Esophagus squamous epithelium (tissue), 5 donors: ENCODE measurements around the gene CRTAC1. TPM values are rescaled to one million over a fixed set of nuclear protein-coding genes. Genes with fewer than 3 reads are reported as not detected.

Experiments
- DNase-seq: peaks from one replicate; lab custom pipeline; 2025; lab: John Stamatoyannopoulos, UW
- H3K27ac ChIP-seq, 4 donors: fragments of 200-600 bp; sonication (generic); one replicate each; pipeline ENCODE4 v1.5.1; 2016 to 2019; ENCODE audit warnings: mild to moderate bottlenecking in 1 of 4
- H3K27me3 ChIP-seq, 4 donors: fragments of 200-600 bp; sonication (generic); 1 replicate in 3 of 4; 2 replicates in 1 of 4; pipeline versions ENCODE4 v1.5.1 to v1.6.0; 2017 to 2021; ENCODE audit warnings: antibody characterized with exemption in 1 of 4
- H3K36me3 ChIP-seq, 3 donors: fragments of 200-600 bp; sonication (generic); one replicate each; pipeline ENCODE4 v1.5.1; 2016 to 2019
- H3K4me1 ChIP-seq, 3 donors: fragments of 200-600 bp; sonication (generic); one replicate each; pipeline ENCODE4 v1.5.1; 2017 to 2019
- H3K4me3 ChIP-seq, 4 donors: fragments of 200-600 bp; sonication (generic); 1 replicate in 3 of 4; 2 replicates in 1 of 4; pipeline ENCODE4 v1.5.1; 2016 to 2019; ENCODE audit warnings: mild to moderate bottlenecking in 2 of 4, moderate library complexity in 1 of 4
- H3K9me3 ChIP-seq, 3 donors: fragments of 200-600 bp; sonication (generic); one replicate each; pipeline ENCODE4 v1.5.1; 2016 to 2019
- POLR2A ChIP-seq, 4 donors: fragments of 450-650 bp; IDR thresholded peaks; one replicate each; pipeline ENCODE4 v1.6.1; 2017; ENCODE audit warnings: antibody characterized with exemption in 4 of 4, mild to moderate bottlenecking in 4 of 4, moderate library complexity in 3 of 4
- WGBS, 2 donors: methylation state at CpG; one replicate each; pipeline ENCODE4 v1.1.5; 2018; 5-methylcytosine and 5-hydroxymethylcytosine counted together
- intact Hi-C: fragments of 100-400 bp; cut with DNase I; formaldehyde crosslinking; loops from one replicate; pipeline ENCODE4 v1.15.0; 2022
- total RNA-seq, 4 donors: library from RNA; depleted of rRNA; stranded (reverse); fragments of >200 nt; gene quantifications; one replicate each; pipeline ENCODE4 v1.1.0, GENCODE V29; 2016
- TF ChIP-seq, protein P1 (sequence below), 6 experiments: fragments of 450-650 bp in 4 of 6; fragments of 200-600 bp in 2 of 6; sonication (generic) in 2 of 6; IDR thresholded peaks; one replicate each; pipeline ENCODE4 v1.5.1; 2016 to 2019; ENCODE audit warnings: antibody characterized with exemption in 6 of 6, mild to moderate bottlenecking in 4 of 6, moderate library complexity in 4 of 6
- donor health status: DM: yes; HTN: yes; CAD: no.

Gene CRTAC1
- total RNA-seq, 4 donors from 2014 or later, result 0.22 to 10.7 (median 2.5) TPM

DNA sequence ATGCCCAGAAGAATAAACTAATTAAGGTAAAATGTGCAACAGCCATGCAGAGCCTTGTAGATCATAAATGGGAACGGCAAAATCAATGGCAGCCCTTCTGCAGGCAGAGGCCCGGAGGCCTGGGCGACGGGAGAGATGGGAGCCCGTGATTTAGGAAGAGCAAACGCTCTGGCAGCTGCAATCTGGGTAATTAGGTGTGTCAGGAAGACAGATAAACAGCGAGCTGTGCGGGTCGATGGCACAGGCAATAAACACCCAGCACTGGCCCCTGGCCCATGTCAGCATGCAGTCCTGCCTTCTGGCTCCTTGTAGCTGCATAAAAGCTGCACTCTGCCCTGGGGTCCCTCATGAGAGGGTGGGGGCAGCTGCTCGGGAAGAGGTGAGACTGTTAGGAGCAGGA, 102.8 kb downstream of the CRTAC1 start:
- WGBS, 2 donors, result 59 to 61% methylated on average over 5 to 10 of the region's 10 CpGs
- intact Hi-C loops, result no loop called here
- Histone ChIP-seq H3K27me3 (peaks cover 0 to 59% (median 0%) of the 10 kb centered on the region in 4 donors), H3K27ac (no peak overlapping the region), H3K4me1 (no peaks in the 10 kb centered on the region), H3K36me3 (no peaks in the 10 kb centered on the region), H3K9me3 (no peaks in the 10 kb centered on the region), H3K4me3 (no peak overlapping the region)
- TF ChIP-seq, protein P1, sequence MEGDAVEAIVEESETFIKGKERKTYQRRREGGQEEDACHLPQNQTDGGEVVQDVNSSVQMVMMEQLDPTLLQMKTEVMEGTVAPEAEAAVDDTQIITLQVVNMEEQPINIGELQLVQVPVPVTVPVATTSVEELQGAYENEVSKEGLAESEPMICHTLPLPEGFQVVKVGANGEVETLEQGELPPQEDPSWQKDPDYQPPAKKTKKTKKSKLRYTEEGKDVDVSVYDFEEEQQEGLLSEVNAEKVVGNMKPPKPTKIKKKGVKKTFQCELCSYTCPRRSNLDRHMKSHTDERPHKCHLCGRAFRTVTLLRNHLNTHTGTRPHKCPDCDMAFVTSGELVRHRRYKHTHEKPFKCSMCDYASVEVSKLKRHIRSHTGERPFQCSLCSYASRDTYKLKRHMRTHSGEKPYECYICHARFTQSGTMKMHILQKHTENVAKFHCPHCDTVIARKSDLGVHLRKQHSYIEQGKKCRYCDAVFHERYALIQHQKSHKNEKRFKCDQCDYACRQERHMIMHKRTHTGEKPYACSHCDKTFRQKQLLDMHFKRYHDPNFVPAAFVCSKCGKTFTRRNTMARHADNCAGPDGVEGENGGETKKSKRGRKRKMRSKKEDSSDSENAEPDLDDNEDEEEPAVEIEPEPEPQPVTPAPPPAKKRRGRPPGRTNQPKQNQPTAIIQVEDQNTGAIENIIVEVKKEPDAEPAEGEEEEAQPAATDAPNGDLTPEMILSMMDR (IDR thresholded peaks at IDR 0.05), result no peak
- TF ChIP-seq POLR2A (IDR thresholded peaks at IDR 0.05), result no peak
- DNase-seq, result no peak

DNA sequence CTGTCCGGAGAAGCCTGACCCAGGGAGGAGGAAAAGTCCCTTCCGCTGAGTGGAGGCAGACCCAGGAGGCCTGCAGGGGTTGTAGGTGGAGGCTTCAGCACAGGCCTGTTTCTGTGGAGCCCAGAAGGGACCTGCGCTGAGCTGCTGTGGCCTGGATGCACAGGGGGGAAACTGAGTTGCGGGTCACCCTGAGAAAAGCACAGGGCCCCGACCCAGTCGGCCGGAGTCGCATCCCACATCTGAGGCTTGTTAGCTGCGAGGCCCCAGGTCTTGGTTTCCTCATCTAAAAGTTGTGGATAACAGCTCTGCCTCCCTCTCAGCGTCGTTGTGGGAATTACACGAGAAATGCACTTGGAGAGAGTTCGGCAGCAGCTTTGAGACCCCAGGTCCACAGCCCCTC, 104.4 kb downstream of the CRTAC1 start:
- WGBS, 2 donors, result 72 to 90% methylated on average over 2 to 13 of the region's 13 CpGs
- intact Hi-C loops, result no loop called here
- H3K27ac ChIP-seq, result no peak overlapping the region
- H3K36me3 ChIP-seq, result no peaks in the 10 kb centered on the region
- DNase-seq, result no peak
- peaks cover 0 to 74% (median 0%) of the 10 kb centered on the region in 4 donors for H3K27me3 ChIP-seq
- no peak for TF ChIP-seq POLR2A (IDR thresholded peaks at IDR 0.05)
- TF ChIP-seq, protein P1 (IDR thresholded peaks at IDR 0.05), result no peak
- peaks cover 0 to 13% (median 0%) of the 10 kb centered on the region in 3 donors for H3K4me1 ChIP-seq
- no peaks in the 10 kb centered on the region for H3K9me3 ChIP-seq
- H3K4me3 ChIP-seq, result no peak overlapping the region

DNA sequence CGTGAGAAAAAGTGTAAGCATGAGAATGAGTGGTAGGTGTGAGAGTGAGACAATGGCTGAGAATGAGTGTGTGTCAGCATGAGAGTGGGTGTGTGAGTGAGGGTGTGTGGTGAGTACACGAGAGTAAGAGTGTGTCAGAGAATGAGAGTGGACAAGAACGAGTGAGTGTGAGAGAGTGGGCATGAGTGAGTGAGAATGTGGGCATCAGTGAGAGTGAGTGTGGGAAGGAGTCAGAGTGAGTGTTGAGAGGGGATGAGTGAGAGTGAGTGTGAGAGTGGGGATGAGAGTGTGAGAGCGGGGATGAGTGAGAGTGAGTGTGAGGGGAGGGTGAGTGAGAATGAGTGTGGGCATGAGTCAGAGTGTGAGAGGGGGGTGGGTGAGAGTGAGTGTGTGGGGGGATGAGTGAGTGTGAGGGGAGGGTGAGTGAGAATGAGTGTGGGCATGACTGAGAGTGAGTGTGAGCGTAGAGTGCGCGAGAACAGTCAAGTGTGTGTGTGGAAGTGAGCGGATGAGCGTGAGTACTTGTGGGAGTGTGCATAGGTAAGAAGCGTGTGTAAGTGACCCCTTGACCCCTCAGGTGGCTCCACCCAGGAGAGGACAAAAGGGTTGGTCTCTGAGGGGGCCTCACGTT, 105.0 kb downstream of the CRTAC1 start:
- peaks cover 0 to 17% (median 0%) of the 10 kb centered on the region in 3 donors for H3K4me1 ChIP-seq
- TF ChIP-seq, protein P1 (IDR thresholded peaks at IDR 0.05), result no peak
- TF ChIP-seq POLR2A (IDR thresholded peaks at IDR 0.05), result no peak
- no peaks in the 10 kb centered on the region for H3K9me3 ChIP-seq
- intact Hi-C loops, result no loop called here
- no peak overlapping the region for H3K4me3 ChIP-seq
- H3K36me3 ChIP-seq, result no peaks in the 10 kb centered on the region
- H3K27me3 ChIP-seq, result peaks cover 0 to 81% (median 0%) of the 10 kb centered on the region in 4 donors
- 84 to 85% methylated on average over 11 of the region's 11 CpGs for WGBS, 2 donors
- no peak for DNase-seq
- H3K27ac ChIP-seq, result no peak overlapping the region

DNA sequence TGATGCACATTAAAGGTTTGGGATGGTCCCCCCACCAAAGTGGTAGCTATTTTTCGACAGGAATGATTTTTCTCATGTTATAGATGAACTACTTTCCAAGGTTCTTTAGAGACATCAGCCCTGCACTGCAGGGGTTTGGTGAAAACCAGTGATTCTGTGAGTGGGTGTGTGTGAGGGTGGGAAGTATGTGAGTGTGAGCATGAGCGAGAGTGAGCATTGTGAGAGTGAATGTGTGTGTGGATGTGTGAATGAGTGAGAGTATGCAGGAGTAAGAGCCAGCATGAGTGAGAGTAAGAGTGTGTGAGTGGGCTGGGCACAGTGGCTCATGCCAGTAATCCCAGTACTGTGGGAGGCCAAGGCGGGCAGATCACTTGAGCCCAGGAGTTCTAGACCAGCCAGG, 105.7 kb downstream of the CRTAC1 start:
- TF ChIP-seq POLR2A (IDR thresholded peaks at IDR 0.05), result no peak
- TF ChIP-seq, protein P1 (IDR thresholded peaks at IDR 0.05), result no peak
- peaks cover 0 to 85% (median 0%) of the 10 kb centered on the region in 4 donors for H3K27me3 ChIP-seq
- 47 to 61% methylated on average over 3 of the region's 3 CpGs for WGBS, 2 donors

DNA sequence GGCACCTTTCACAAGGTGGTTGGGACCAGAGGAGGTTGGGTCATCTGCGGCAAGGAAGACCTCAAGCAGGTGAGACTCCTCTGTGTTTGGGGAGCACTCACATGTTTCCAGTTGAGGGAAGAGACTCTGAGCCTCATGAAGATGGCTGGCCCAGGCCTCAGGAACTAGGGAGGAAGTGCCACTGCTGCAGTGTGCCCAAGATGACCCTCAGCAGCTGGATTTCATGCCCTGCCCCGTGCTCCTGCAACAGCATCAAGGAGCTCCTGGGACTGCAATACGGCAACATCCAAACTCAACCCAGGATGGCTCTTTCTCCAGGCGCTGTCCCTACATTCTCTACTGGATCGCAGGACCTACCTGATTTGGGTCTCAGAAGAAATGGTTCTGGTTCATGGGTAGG, 106.9 kb downstream of the CRTAC1 start:
- Histone ChIP-seq H3K9me3 (no peaks in the 10 kb centered on the region), H3K27me3 (peaks cover 0 to 89% (median 0%) of the 10 kb centered on the region in 4 donors), H3K36me3 (no peaks in the 10 kb centered on the region), H3K27ac (no peak overlapping the region), H3K4me3 (no peak overlapping the region), H3K4me1 (peaks cover 0 to 17% (median 0%) of the 10 kb centered on the region in 3 donors)
- no peak for TF ChIP-seq POLR2A (IDR thresholded peaks at IDR 0.05)
- TF ChIP-seq, protein P1 (IDR thresholded peaks at IDR 0.05), result no peak
- no peak for DNase-seq
- intact Hi-C loops, result no loop called here
- WGBS, 2 donors, result 84 to 100% methylated on average over 1 to 5 of the region's 5 CpGs

More for the DNA sequence above, 105.7 kb downstream of the CRTAC1 start:
- Histone ChIP-seq H3K4me3 (no peak overlapping the region), H3K36me3 (no peaks in the 10 kb centered on the region), H3K27ac (no peak overlapping the region), H3K4me1 (peaks cover 0 to 17% (median 0%) of the 10 kb centered on the region in 3 donors), H3K9me3 (no peaks in the 10 kb centered on the region)
- DNase-seq, result no peak
- intact Hi-C loops, result no loop called here
